AG08395 (cell line): ENCODE results near the gene UPF3B.
"Not testable (repeated sequence)": the region's sequence is repeated elsewhere in the genome, so short reads cannot be mapped to it uniquely, and the experiment has no call there.

Experiments
- DNase-seq: peaks from one replicate; pipeline ENCODE4 v3.0.0; 2012; ENCODE audit warnings: mixed read lengths, low spot score

Gene UPF3B

DNA sequence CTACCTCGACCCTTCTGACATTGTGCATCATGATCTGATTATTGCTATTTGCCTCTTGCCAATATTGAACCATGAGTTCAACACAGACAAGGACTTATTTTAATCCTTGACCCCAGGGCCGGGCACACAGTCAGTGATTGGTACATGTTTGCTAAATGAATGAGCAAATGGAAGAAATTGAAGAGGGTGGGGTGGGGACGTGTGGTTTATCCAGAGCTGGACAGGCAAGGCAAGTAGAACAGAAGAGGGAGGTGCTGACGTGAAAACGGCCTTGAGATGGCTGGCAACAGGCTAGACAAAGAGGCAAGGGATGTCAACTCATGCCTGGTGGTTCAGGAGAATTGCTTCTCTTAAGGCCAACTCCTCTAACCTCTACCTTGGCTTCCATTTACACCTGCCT, 28.5 kb downstream of the UPF3B start:
- DNase-seq, result not testable (repeated sequence)

GRCh38 chrX:119821703-119822102, 31.1 kb downstream of the UPF3B start:
- DNase-seq, result peak; percentile 29

GRCh38 chrX:119817130-119817690, 35.6 kb downstream of the UPF3B start:
- peak; percentile 3 for DNase-seq

- no peak for DNase-seq
Measured at GRCh38 chrX:119816300-119816699, 36.5 kb downstream of the UPF3B start.

DNA sequence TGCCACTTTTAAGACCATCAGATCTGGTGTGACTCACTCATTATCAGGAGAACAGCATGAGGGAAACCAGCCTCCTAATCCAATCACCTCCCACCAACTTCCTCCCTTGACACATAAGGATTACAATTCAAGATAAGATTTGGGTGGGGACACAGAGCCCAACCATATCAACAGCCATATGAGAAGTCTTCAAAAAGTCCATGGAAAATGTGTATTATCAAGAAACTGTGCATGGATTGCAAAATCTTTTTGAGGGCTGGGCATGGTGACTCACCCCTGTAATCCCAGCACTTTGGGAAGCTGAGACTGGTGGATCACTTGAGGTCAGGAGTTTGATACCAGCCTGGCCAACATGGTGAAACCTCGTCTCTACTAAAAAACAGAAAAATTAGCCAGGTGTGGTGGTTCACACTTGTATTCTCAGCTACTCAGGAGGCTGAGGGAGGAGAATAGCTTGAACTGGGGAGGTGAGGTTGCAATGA, 43.5 kb downstream of the UPF3B start:
- DNase-seq, result no peak

DNA sequence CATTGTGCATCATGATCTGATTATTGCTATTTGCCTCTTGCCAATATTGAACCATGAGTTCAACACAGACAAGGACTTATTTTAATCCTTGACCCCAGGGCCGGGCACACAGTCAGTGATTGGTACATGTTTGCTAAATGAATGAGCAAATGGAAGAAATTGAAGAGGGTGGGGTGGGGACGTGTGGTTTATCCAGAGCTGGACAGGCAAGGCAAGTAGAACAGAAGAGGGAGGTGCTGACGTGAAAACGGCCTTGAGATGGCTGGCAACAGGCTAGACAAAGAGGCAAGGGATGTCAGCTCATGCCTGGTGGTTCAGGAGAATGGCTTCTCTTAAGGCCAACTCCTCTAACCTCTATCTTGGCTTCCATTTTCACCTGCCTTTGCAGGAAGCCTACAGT, 44.3 kb downstream of the UPF3B start:
- not testable (repeated sequence) for DNase-seq

- DNase-seq, result no peak
Measured at GRCh38 chrX:119802546-119802945, 50.2 kb downstream of the UPF3B start.

- no peak for DNase-seq
Measured at GRCh38 chrX:119801253-119802221, 51.2 kb downstream of the UPF3B start.

GRCh38 chrX:119791437-119792231, 61.1 kb downstream of the UPF3B start, which contains the start of gene RPL39:
RPL39 (minus strand) TSS chrX:119791630; CDS start chrX:119791576, 54 bp downstream.
- DNase-seq, result peak; percentile 72

- peak; percentile 8 for DNase-seq
Measured at GRCh38 chrX:119790977-119791436, 61.8 kb downstream of the UPF3B start.

GRCh38 chrX:119784747-119785446, 67.9 kb downstream of the UPF3B start:
- DNase-seq, result peak; percentile 31
